Erythroblast (primary cell): Measurements from ENCODE around the gene SSUH2.

Experiments
- GATA1 ChIP-seq: IDR thresholded peaks from 2 replicates; pipeline ENCODE4 v1.6.1; 2011; ENCODE audit warnings: low read depth, mild to moderate bottlenecking, control low read depth, low read length, moderate library complexity
- POLR2A ChIP-seq: IDR thresholded peaks from 2 replicates; pipeline ENCODE4 v1.6.1; 2011; ENCODE audit warnings: mild to moderate bottlenecking, low read length

GRCh38 chr3:8659242-8659641 is 14.6 kb upstream of the SSUH2 start:
- no peak for TF ChIP-seq POLR2A
- TF ChIP-seq GATA1, result no peak
